GM21360 (cell line): ENCODE results near the gene CYP2W1.
A peak's percentile ranks its signal among the peaks of the same experiment; 100 is the strongest.
"Not testable (repeated sequence)": the region's sequence is repeated elsewhere in the genome, so short reads cannot be mapped to it uniquely, and the experiment has no call there.

Source experiments
- ATAC-seq: cut with Tn5 transposase; IDR thresholded peaks from one replicate; pipeline ENCODE4 v1.9.1; 2021; ENCODE audit warnings: mild to moderate bottlenecking, moderate library complexity; ENCODE audit not compliant: unreplicated experiment

CYP2W1 gene

DNA sequence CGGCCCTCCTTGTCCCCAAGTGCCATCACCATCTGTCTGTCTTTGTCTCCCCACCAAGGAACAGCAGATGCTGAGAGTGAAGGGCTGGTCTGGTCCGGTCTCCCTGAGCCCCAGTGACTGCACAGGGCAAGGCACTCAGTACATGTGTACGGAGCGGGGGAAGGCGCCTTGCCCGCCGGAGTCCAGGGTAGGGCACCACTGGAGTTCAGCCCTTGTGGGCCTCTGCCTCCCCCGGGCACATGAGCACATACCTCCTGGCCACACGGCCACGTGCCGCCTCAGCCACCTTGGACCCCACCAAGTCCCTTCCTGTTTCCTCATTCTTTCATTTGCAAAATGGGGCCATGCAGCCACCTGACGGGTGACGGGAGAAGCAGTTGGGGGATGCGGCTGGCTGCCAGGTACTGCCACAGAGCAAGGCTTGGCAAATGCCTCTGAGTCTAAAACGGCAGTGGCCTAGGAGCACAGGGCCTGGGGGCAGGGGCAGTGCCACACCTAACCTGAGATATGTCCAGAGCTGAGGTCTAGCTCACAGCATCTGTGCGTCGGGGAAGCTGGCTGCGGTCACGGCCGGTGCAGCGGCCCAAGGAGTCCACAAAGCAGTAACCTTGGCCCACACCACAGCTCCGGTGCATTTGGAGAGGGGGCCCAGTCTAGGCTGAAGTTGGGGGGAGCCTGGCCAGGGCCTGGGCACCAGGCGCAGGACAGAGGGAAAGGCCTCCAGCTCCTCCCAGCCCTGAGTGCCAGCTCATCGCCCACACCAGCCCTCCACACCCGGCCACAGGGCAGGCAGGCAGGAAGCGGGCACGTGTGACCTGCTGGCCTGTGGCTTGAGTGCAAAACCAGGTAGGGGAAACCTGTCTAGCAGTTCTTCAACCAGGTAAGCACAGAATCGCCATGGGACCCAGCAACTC, 33.7 kb upstream of the CYP2W1 start:
- no peak for ATAC-seq

DNA sequence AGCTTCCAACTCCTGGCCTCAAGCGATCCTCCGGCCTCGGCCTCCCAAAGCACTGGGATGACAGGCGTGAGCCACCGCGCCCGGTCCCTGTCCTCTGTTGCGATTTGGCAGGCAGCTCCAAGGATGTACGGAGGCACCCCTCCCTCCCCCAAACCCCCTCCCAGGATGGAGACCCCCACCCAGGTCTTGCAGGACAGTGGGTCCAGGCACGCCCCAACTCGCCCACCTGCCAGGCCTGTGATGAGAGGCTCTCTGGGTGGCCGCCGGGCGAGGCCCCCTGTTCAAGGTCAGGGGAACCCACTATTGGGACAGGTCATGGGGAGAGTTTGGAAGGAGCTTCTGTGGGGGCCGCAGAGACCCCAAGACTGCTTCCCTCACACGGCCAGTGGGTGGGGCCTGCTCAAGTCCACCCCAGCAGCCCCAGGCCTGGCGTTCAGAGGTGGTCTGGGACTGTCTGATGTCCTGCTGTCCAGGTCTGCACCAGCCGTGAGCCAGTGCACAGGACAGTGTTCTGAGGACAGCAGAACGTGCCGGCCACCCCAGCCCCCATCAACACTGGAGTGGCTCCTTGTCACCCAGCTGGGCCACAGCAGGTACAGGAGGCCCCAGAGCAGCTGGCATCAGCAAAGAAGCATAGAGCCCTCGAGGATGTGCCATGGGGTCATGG, 31.0 kb upstream of the CYP2W1 start:
- ATAC-seq, result no peak

DNA sequence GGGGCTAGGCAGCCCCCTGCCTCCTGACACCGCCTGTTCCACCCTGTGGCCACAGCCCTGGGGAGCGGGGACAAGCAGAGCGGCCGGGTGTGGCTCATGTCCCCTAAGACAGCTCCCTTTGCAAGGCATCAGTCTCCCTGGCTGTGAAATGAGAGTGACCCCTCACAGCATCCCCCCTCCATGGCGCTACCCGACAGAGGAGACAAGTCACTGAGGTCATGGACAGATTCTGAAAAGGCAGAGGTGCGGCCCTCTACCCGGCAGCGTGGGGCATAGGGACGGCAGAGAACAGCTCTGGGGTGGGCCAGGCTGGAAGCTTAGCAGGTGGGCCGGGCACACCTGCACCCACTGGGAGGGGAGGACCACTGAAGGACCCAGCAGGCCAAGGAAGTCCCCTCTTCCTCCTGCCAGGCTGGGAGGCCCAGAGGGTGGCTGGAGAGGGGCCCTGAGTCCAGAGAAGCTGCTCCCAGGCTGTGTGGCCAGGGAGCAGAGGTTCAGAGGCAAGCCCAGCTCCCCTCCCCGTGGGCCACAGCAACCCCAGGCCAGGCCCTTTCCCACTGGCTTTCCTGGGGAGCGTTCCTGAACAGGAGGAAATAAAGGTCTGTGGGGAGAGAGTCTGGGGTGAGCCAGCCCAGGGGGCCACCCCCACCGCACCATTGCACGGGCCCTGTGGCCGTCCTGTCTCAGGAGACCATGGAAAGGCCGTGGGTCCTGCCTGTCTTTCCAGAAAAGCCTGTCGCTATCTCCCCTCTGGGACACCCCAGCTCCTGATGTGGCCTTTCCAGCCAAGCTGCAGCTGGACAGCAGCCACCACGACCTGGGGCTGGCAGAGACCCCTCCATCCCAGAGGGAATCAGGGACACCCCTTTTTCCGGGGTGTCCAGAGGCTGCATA, 30.2 kb upstream of the CYP2W1 start:
- ATAC-seq, result no peak

DNA sequence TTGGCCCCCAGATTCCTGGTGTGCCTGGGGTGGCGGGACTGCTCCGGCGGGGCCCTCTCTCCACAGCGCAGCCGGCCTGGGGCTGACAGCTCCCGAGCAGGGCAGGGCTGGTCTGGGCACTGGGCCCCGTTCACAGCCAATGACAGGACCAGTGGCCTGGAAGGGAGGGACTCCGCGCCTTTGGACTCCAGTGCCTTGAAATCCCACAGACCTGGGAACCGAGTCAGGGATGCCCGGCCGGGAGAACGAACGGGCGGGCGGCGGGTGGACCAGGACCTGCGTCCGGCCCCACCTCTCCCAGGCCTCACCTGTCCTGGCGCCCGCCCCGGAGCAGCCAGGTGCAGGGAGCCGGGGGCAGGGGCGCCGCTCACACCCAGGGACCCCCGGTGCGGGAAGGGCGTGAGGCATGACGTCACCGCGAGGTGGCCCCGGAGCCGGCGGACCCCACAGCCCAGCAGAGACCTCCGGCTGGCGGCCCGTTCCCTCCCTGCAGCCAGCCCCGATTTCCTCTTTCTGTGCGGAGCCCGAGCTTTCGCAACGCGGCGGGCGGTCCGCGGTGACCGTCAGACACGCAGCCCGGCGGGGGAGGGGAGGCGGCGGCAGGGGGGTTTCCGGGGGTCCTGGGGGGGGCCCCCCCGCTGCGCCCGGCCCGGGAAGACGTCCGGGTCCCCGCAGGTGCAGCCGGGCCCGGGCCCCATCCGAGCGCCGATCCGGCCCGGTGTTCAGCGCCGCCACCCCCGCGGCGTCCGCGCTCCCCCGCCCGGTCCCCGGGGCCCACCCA, 29.2 kb upstream of the CYP2W1 start:
- peak; percentile 12 for ATAC-seq

DNA sequence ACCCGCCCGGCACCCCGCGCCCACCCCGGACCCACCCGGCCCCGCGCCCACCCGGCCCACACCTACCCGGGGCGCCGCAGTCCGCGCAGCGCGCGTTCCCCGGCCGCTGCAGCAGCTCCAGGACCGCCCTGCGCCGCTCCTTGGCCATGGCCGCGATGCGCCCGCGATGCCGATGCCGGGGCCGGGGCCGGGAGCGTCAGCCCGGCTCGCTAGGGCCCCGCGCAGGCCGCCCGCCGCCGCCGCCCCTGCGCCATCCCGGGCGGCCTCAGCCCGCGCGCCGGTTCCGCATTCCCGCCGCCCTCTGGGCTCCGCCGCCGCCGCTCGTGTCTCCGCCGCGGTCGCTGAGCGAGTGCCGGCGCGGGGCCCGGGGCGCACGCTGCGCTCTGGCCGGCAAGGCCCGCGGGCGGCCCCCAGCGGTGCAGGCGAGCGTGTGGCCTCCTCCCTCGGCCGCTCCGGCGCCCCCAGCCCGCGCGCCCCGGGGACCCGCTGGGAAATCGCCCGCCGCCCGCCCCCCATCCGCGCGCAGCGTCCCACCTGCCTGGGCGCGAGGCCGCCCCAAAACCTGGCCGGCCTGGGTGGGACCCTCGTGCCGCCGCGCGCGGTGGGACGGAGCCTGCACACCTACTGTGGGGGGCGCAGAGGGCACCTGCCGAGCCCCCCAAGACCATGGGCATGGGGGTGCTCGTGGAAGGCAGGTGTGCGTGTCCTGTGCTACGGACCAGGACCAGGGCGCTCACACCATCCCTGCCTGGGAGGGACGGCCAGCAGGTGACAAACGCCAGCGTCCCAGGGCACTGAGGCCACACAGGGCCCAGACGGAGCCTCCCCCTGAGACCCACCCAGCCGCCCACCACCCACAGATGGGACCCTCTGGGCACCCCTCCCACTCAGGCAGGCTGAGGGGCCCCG, 28.4 kb upstream of the CYP2W1 start, which contains the start of gene ADAP1:
Gene ADAP1, minus strand, starts transcription at position 351 of the 909 bp plus-strand sequence. Its CDS starts 203 bp downstream, at position 148.
- ATAC-seq, result peak; percentile 41

DNA sequence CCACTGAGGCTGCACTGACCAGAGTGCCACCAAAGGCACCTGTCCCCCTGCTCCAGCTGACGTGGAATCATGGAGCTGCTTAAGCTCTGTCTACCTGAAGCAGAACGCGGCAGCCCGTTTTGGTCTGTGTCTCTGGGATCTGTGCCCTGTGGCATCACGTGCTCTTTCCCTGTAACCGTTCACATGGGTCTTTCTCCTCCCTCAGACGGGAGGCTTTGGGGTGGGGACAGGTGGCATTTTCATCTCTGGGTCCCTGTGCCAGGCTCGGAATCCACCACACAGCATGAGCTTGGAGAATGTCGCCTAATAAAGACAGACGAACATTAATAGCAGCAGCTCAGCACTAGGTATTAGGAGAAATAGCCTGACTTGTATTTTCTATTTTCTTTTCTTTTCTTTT, 26.9 kb upstream of the CYP2W1 start:
- no peak for ATAC-seq

DNA sequence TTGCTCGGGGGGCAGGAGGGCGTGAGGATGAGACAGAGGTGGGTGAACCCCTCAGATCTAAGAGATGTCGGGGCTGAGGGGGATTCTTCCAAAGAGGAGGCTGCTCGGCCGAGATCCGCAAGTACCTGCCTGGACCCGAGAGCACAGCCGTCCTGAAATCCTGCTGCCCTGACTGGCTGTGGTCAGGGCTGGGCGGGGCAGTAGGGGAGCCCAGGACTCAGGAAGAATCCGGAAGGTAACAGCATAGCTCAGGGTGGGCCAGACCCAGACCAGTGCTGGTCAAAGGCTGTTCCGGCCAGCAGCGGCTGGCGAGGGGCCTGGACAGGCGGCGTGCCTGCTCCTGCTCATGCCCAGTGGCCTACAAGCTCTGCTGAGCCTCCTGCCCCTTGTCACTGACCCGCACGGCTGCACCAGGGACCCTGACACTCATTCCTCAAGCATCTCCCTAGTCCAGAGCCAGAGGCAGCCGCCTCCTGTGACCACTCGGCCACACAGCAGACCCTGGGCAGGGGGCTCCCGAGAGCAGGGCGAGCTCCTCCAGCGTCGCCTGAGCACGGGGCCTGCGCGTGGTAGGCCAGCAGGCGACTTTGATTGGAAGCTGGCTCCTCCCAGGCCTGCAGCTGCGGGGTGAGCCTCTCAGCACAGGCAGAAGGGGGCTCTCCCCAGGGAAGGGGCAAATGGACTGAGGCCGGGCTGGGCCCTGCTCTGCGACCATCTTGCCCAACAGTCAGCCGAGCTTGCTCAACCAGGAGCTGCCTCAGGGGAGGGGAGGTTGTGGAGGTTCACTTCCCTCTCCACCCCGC, 25.4 kb upstream of the CYP2W1 start:
- ATAC-seq, result no peak

DNA sequence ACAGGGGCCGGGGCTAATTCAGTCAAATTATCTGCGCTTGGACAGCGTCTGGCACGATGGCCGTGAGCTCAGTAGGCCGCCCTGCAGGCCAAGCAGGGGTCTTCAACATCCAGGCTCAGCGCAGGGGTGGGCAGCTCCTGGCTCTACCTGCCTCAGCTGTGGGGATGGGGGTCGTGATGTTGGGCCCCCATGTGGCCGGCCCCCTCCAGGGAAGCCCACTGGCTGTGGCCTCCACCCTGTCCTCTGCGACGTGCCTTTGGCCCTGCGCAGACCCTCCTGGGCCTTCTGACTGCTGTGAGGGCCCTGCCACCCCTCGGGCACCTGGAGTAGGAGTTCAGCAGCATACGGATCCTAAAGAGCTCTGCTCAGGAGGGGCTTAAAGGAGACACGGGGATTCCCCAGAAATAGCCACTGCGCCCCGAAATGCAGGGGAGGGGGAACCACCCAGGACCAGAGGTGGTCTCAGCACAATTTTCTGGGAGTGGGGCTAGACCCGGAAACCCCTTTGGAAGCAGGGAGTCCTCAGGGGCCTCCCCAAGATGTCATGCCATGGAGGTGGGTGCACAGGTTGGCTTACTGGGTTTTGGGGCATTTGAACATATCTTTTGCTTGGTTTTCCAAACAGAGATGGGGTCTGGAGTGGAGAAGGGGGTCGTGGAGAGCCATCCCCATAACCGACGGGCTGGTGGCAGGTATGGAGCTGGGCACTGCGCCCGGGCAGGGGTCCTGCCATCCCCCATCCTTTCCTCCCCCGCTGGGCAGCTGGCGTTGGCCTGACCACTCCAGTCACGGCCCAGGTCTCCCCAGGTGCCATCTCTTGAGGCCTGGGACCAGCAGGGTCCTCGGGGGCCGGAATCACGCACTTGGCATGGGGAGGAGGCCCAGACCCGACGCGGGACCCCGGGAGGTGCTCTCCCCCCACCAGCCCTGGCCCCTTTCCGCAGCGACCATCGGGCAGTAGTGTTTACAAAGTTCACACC, 24.5 kb upstream of the CYP2W1 start:
- no peak for ATAC-seq

DNA sequence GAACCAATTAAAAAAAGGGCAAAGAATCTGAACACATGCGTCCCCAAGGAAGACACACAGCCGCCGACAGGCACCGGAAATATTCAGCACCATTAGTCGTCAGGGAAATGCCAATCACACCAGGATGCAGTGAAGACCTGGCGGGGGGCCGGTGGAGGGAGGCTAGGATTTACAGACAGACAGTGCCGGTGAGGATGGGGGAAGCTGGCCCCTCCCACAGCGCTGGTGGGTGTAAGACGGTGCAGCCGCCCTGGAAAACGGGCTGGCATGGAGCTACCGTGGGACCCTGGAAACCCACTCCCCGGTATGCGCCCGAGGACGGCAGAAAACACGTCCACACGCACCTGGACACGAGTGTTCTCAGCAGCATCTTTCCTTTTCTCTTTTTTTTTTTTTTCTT, 23.7 kb upstream of the CYP2W1 start:
- no peak for ATAC-seq

DNA sequence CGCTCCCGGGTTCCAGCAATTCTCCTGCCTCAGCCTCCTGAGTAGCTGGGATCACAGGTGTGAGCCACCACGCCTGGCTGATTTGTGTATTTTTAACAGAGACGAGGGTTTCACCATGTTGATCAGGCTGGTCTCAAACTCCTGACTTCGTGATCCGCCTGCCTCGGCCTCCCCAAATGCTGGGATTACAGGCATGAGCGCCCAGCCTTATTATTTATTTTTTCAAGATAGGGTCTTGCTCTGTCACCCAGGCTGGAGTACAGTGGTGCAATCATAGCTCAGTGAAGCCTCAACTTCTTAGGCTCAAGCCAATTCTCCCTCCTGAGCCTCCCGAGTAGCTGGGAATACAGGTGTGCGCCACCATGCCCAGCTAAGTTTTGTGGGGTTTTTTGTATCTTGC, 23.2 kb upstream of the CYP2W1 start:
- ATAC-seq, result not testable (repeated sequence)

DNA sequence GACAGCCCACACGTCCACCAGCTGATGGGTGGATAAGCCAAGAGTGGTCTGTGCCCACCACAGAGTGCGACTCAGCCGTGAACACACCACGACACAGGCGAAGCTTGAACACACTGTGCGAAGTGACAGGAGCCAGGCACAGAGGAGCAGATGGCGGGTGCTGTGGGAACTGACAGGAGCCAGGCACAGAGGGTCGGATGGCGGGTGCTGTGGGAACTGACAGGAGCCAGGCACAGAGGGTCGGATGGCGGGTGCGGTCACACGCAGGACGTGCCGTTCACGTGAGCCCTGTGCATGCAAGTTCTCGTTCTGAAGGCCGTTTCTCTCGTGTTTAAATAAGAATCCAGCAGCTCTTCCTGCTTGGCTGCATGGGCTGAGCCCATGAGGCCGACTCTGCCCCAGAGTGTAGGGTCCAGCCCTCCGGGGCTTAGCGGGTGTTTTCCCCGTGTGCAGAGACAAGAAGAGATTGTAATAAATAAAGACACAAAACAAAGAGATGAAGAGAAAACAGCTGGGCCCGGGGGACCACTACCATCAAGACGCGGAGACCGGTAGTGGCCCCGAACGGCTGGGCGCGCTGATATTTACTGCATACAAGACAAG, 22.6 kb upstream of the CYP2W1 start:
- ATAC-seq, result no peak

DNA sequence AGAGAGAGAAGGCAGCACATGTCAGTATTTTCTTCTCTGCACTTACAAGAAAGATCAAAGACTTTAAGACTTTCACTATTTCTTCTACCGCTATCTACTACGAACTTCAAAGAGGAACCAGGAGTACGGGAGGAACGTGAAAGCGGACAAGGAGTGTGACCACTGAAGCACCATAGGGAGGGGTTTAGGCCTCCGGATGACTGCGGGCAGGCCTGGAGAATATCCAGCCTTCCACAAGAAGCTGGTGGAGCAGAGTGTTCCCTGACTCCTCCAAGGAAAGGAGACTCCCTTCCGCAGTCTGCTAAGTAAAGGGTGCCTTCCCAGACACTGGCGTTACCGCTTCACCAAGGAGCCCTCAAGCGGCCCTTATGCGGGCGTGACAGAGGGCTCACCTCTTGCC, 22.0 kb upstream of the CYP2W1 start:
- not testable (repeated sequence) for ATAC-seq

DNA sequence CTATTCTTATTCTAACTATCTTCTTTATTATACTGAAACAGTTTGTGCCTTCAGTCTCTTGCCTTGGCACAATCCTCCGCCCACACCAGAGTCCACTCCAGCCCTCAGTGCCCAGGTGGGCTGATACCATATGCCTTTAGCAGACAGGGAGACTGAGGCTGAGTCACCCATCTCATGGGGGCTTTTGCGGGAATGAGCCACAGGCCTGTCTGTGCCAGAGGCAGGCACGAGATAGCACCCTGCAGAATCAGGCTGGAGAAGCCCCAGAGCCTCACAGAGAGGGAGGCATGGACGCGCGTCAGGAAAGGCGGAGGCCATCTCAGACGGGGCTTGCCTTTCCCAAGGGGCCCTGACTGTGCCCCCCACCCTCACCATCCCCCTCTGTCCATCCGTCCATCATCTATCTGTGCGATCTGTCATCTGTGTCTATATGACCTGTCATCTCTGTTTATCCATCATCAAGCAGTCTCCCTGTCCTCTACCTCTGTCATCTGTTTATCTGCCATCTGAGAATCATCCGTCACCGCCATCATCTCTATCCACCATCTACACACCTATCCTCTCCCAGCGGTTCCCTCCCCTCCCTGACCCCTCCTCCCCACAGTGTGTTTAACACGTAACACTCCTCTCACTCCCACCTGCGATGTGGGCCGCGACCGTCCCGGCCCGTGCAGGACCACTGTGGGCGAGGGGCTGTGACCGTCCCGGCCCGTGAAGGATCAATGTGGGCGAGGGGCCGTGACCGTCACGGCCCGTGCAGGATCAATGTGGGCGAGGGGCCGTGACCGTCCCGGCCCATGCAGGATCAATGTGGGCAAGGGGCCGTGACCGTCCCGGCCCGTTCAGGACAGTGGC, 21.2 kb upstream of the CYP2W1 start:
- no peak for ATAC-seq

DNA sequence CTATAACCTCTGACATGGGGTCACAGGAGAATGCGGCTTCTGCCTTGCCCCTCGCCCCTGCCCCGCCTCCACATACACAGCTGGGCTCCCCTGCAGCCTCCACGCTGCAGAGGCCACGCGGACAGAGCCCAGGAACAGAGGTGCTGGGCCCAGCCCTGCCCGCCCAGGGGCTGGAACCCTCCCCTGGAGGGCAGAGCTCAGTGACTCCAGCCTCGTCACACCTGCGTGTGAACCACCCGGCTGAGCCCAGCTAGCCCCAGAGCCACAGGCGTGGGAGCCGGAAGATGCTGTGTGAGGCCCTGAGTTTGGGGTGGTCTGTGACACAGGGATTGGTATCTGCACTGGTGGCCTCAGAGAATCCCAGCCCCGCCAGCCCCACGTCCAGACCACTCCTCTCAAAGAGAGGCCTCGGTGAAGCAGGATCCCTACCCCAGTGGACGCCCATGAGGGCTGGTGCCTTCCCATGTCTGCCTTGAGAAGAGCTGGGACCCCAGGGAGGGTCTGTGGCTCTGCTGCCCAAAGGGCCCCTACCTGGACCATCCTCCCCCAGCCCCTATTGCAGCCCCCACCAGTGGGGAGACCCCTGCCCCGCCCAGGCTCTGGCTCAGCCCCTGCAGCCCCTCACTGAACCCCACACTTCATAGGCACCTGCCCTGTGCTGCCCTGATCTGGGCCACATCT, 20.4 kb upstream of the CYP2W1 start:
- no peak for ATAC-seq
